Astrocyte (in vitro differentiated cells and primary cell): ENCODE measurements around the gene TMEM41B. TPM values are rescaled to one million over a fixed set of nuclear protein-coding genes. Genes with fewer than 3 reads are reported as not detected.

Experiments
- DNase-seq: peaks from one replicate; pipeline ENCODE4 v3.0.0-alpha.2; 2010; ENCODE audit warnings: low read depth
- FAIRE-seq: peaks from 2 replicates; lab custom pipeline; 2011; peaks lifted over from hg19 to GRCh38; lab: Jason Lieb, UNC
- H2AFZ ChIP-seq: 2 replicates; pipeline ENCODE4 v1.6.0; 2012; ENCODE audit warnings: low read depth, low read length, inconsistent platforms
- H3K27ac ChIP-seq: 2 replicates; pipeline ENCODE4 v1.5.1; 2011; ENCODE audit warnings: low read depth, low read length, inconsistent platforms
- H3K27me3 ChIP-seq: 2 replicates; pipeline ENCODE4 v1.6.0; 2011; ENCODE audit warnings: low read length, inconsistent platforms; ENCODE audit not compliant: insufficient read depth
- H3K36me3 ChIP-seq: 2 replicates; pipeline ENCODE4 v1.5.1; 2011; ENCODE audit warnings: low read length, inconsistent platforms; ENCODE audit not compliant: insufficient read depth
- H3K4me1 ChIP-seq: 2 replicates; pipeline ENCODE4 v1.5.1; 2011; ENCODE audit warnings: low read length, inconsistent platforms; ENCODE audit not compliant: insufficient read depth
- H3K4me2 ChIP-seq: 2 replicates; pipeline ENCODE4 v1.6.0; 2012; ENCODE audit warnings: low read length, inconsistent platforms
- H3K4me3 ChIP-seq: 2 replicates; pipeline ENCODE4 v1.5.1; 2011; ENCODE audit warnings: low read depth, mild to moderate bottlenecking, low read length, inconsistent platforms; ENCODE audit not compliant: insufficient read depth
- H3K79me2 ChIP-seq: 2 replicates; pipeline ENCODE4 v1.6.0; 2012; ENCODE audit warnings: mild to moderate bottlenecking, low read length, inconsistent platforms; ENCODE audit not compliant: insufficient read depth
- H3K9ac ChIP-seq: 2 replicates; pipeline ENCODE4 v1.6.0; 2012; ENCODE audit warnings: mild to moderate bottlenecking, low read length, inconsistent platforms
- H3K9me3 ChIP-seq: 2 replicates; pipeline ENCODE4 v1.5.1; 2012; ENCODE audit warnings: low read depth, mild to moderate bottlenecking, low read length, inconsistent platforms; ENCODE audit not compliant: insufficient read depth
- H4K20me1 ChIP-seq: 2 replicates; pipeline ENCODE4 v1.6.0; 2012; ENCODE audit warnings: low read length, inconsistent platforms; ENCODE audit not compliant: insufficient read depth
- H3K27ac Mint-ChIP-seq: one replicate; pipeline ENCODE4 v1.8.0; 2021; ENCODE audit warnings: mild to moderate bottlenecking, mixed read lengths; ENCODE audit not compliant: unreplicated experiment
- H3K27me3 Mint-ChIP-seq: one replicate; pipeline ENCODE4 v1.8.0; 2021; ENCODE audit warnings: low read depth, mixed read lengths; ENCODE audit not compliant: unreplicated experiment
- H3K36me3 Mint-ChIP-seq: one replicate; pipeline ENCODE4 v1.8.0; 2021; ENCODE audit warnings: low read depth, mixed read lengths; ENCODE audit not compliant: unreplicated experiment
- H3K4me1 Mint-ChIP-seq: one replicate; pipeline ENCODE4 v1.8.0; 2021; ENCODE audit warnings: low read depth, mixed read lengths; ENCODE audit not compliant: unreplicated experiment
- H3K4me3 Mint-ChIP-seq: one replicate; pipeline ENCODE4 v1.8.0; 2021; ENCODE audit warnings: mild to moderate bottlenecking, moderate library complexity, mixed read lengths; ENCODE audit not compliant: unreplicated experiment
- H3K9me3 Mint-ChIP-seq: one replicate; pipeline ENCODE4 v1.8.0; 2021; ENCODE audit warnings: mild to moderate bottlenecking, mixed read lengths; ENCODE audit not compliant: unreplicated experiment
- CTCF ChIP-seq: IDR thresholded peaks from 2 replicates; pipeline ENCODE4 v1.5.1; 2011; ENCODE audit warnings: low read depth, mild to moderate bottlenecking, inconsistent platforms, low read length, moderate library complexity; ENCODE audit not compliant: insufficient read depth
- EZH2 ChIP-seq: IDR thresholded peaks from 2 replicates; pipeline ENCODE4 v1.6.1; 2012; ENCODE audit warnings: mild to moderate bottlenecking, low read length, inconsistent platforms; ENCODE audit not compliant: insufficient read depth
- total RNA-seq: library from RNA; stranded (reverse); gene quantifications from 2 replicates; pipeline ENCODE4 v1.2.1, GENCODE V29; 2021

TMEM41B gene
- total RNA-seq, 1 donor from 2014 or later = 43.8 TPM

GRCh38 chr11:9276571-9276970 lies 37.8 kb downstream of the TMEM41B start:
- Histone ChIP-seq H3K27me3 (no peaks in the 10 kb centered on the region), H3K4me3 (no peak overlapping the region), H3K36me3 (no peaks in the 10 kb centered on the region), H3K9me3 (no peaks in the 10 kb centered on the region), H3K9ac (no peak overlapping the region), H3K4me1 (peaks cover 7% of the 10 kb centered on the region), H4K20me1 (peaks cover 6% of the 10 kb centered on the region), H3K4me2 (no peak overlapping the region), H2AFZ (no peak overlapping the region), H3K27ac (no peak overlapping the region), H3K79me2 (no peaks in the 10 kb centered on the region)
- Mint-ChIP-seq H3K27me3 (no peaks in the 10 kb centered on the region), H3K27ac (no peak overlapping the region), H3K36me3 (peaks cover 2% of the 10 kb centered on the region), H3K9me3 (peaks cover 2% of the 10 kb centered on the region), H3K4me3 (no peak overlapping the region), H3K4me1 (peaks cover 2% of the 10 kb centered on the region)
- FAIRE-seq (no peak), DNase-seq (no peak)
- no peak for TF ChIP-seq EZH2

- Histone ChIP-seq H3K4me3 (no peak overlapping the region), H3K9me3 (no peaks in the 10 kb centered on the region), H3K4me2 (no peak overlapping the region), H3K79me2 (no peaks in the 10 kb centered on the region), H2AFZ (no peak overlapping the region), H3K36me3 (no peaks in the 10 kb centered on the region), H3K4me1 (no peaks in the 10 kb centered on the region), H4K20me1 (no peaks in the 10 kb centered on the region), H3K27me3 (no peaks in the 10 kb centered on the region), H3K9ac (no peak overlapping the region), H3K27ac (no peak overlapping the region)
- peaks cover 2% of the 10 kb centered on the region for H3K9me3 Mint-ChIP-seq
- peaks cover 2% of the 10 kb centered on the region for H3K4me1 Mint-ChIP-seq
- TF ChIP-seq CTCF (no peak), EZH2 (no peak)
- no peak overlapping the region for H3K27ac Mint-ChIP-seq
- no peak for FAIRE-seq
- no peak overlapping the region for H3K4me3 Mint-ChIP-seq
- peaks cover 2% of the 10 kb centered on the region for H3K36me3 Mint-ChIP-seq
- no peaks in the 10 kb centered on the region for H3K27me3 Mint-ChIP-seq
- no peak for DNase-seq
Observed at GRCh38 chr11:9274499-9275258, 39.7 kb downstream of the TMEM41B start.

DNA sequence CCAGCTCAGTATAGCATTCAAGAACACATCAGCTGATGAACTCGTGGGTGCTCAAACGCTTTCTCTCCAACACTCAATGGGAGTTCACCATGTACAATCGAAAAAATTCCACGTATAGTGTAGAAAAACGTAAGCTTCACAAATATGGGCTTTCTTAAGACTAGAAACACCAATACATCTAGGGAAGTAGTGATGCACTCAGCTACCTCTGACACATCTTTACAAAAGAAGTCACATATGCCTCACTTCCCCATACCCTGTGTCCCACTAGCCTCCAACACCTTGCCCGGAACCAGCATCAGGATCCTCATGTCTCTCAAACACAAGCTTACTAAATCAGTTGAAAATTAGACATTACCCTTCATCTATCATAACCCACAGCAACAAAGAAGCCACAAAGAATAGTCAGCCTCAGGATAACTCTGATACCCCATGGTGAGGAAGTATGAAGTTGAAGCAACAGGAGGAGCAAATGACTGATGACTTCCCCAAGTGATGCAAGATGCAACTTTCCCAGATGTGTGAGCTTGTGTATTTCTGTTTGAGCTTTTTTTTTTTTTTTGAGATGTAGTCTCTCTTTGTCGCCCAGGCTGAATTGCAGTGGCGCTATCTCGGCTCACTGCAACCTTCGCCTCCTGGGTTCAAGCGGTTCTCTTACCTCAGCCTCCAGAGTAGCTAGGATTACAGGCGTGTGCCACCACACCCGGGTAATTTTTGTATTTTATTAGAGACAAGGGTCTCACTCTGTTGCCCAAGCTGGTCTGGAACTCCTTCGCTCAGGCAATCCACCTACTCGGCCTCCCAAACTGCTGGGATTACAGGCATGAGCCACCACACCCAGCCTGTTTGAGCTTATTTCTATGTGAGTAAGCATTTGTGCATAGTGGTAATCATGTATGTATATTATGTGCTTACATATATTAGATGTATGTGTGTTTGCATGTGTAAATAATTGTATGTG lies 40.7 kb downstream of the TMEM41B start:
- peaks cover 2% of the 10 kb centered on the region for H3K9me3 Mint-ChIP-seq
- no peak for FAIRE-seq
- no peaks in the 10 kb centered on the region for H3K36me3 ChIP-seq

More for the DNA sequence above, 40.7 kb downstream of the TMEM41B start:
- Histone ChIP-seq H3K79me2 (no peaks in the 10 kb centered on the region), H3K27ac (no peak overlapping the region), H3K4me1 (no peaks in the 10 kb centered on the region), H4K20me1 (no peaks in the 10 kb centered on the region), H3K9me3 (no peaks in the 10 kb centered on the region), H3K4me3 (no peak overlapping the region), H2AFZ (no peak overlapping the region), H3K9ac (no peak overlapping the region), H3K27me3 (no peaks in the 10 kb centered on the region), H3K4me2 (no peak overlapping the region)
- Mint-ChIP-seq H3K4me3 (no peak overlapping the region), H3K36me3 (peaks cover 2% of the 10 kb centered on the region), H3K27me3 (no peaks in the 10 kb centered on the region), H3K27ac (no peak overlapping the region), H3K4me1 (peaks cover 6% of the 10 kb centered on the region)
- TF ChIP-seq CTCF (no peak), EZH2 (no peak)
- peak; percentile 41 for DNase-seq
